Measurements from ENCODE around the gene THBS1.

The THBS1 gene

GRCh38 chr15:39602143-39602542 lies 21.3 kb downstream of the THBS1 start:
- DNase-seq (ENCODE audit: low read depth in 2 of 2), result no peak

- DNase-seq (ENCODE audit: low read depth in 2 of 2), result no peak
These were observed 24.3 kb downstream of the THBS1 start for GRCh38 chr15:39605146-39605545.

- DNase-seq (ENCODE audit: low read depth in 2 of 2), result no peak
These were observed 27.6 kb downstream of the THBS1 start for GRCh38 chr15:39608185-39609139.

GRCh38 chr15:39609166-39609916 lies 28.5 kb downstream of the THBS1 start:
- no peak for DNase-seq (ENCODE audit: low read depth in 2 of 2)

GRCh38 chr15:39610665-39611064 lies 29.8 kb downstream of the THBS1 start:
- DNase-seq (ENCODE audit: low read depth in 2 of 2), result no peak

GRCh38 chr15:39613271-39613670 lies 32.4 kb downstream of the THBS1 start:
- no peak for DNase-seq (ENCODE audit: low read depth in 2 of 2)

GRCh38 chr15:39613861-39614260 lies 33.0 kb downstream of the THBS1 start:
- DNase-seq (ENCODE audit: low read depth in 2 of 2), result no peak

- no peak for DNase-seq (ENCODE audit: low read depth in 2 of 2)
These were observed 36.0 kb downstream of the THBS1 start for GRCh38 chr15:39616731-39617455.

- DNase-seq (ENCODE audit: low read depth in 2 of 2), result no peak
These were observed 37.4 kb downstream of the THBS1 start for GRCh38 chr15:39618063-39618823.

- no peak for DNase-seq (ENCODE audit: low read depth in 2 of 2)
These were observed 40.3 kb downstream of the THBS1 start for GRCh38 chr15:39621210-39621609.

GRCh38 chr15:39621976-39622375 lies 41.1 kb downstream of the THBS1 start:
- DNase-seq (ENCODE audit: low read depth in 2 of 2), result no peak

- no peak for DNase-seq (ENCODE audit: low read depth in 2 of 2)
These were observed 42.0 kb downstream of the THBS1 start for GRCh38 chr15:39622660-39623516.

GRCh38 chr15:39623529-39623931 lies 42.7 kb downstream of the THBS1 start:
- no peak for DNase-seq (ENCODE audit: low read depth in 2 of 2)

GRCh38 chr15:39624806-39625205 lies 43.9 kb downstream of the THBS1 start:
- peak; percentile 37 to 39 for DNase-seq (ENCODE audit: low read depth in 2 of 2)

- no peak for DNase-seq (ENCODE audit: low read depth in 2 of 2)
These were observed 44.6 kb downstream of the THBS1 start for GRCh38 chr15:39625451-39625850.

GRCh38 chr15:39625856-39626255 lies 45.0 kb downstream of the THBS1 start:
- no peak for DNase-seq (ENCODE audit: low read depth in 2 of 2)

GRCh38 chr15:39627451-39628143 lies 46.7 kb downstream of the THBS1 start:
- no peak for DNase-seq (ENCODE audit: low read depth in 2 of 2)

- no peak for DNase-seq (ENCODE audit: low read depth in 2 of 2)
These were observed 47.2 kb downstream of the THBS1 start for GRCh38 chr15:39628144-39628508.

- DNase-seq (ENCODE audit: low read depth in 2 of 2), result no peak
These were observed 47.8 kb downstream of the THBS1 start for GRCh38 chr15:39628546-39629257.
